Left lung (tissue), 8 donors: ENCODE data around the gene TLE6. TPM values are rescaled to one million over a fixed set of nuclear protein-coding genes. Genes with fewer than 3 reads are reported as not detected.

Source experiments
- polyA plus RNA-seq, 6 donors: library from polyadenylated mRNA; unstranded; fragments of 120-200 nt; gene quantifications; one replicate each; pipeline ENCODE4 v1.2.1, GENCODE V29; 2013; ENCODE audit not compliant: insufficient read length in 6 of 6
- total RNA-seq, 2 donors: library from RNA; stranded (reverse); fragmentation: NEBNext Ultra II Directional; extraction: Animal tissue kit (Norgen Biotek cat#: 25700); gene quantifications; one replicate each; pipeline ENCODE4 v1.2.1, GENCODE V29; 2021
- donor health status: DM: no; HTN: yes; CAD: no.
- donor health status: DM: no; HTN: no; CAD: no.

TLE6 gene
- total and polyA plus RNA-seq, 8 donors, result 3.3 to 16.0 (median 10.5) TPM

Other genes starting within 250 kb of the TLE6 start
- gene SLC39A3, start 237.5 kb upstream of the TLE6 start, total RNA-seq, result 10 to 100 TPM; 28.4 to 33.6 TPM
- 10 to 100 TPM; 18.3 to 25.3 (median 21.2) TPM for gene SLC39A3, start 237.5 kb upstream of the TLE6 start, polyA plus RNA-seq
- gene SGTA, start 194.3 kb upstream of the TLE6 start, total RNA-seq, result 10 to 100 TPM; 39.6 to 46.3 TPM
- gene SGTA, start 194.3 kb upstream of the TLE6 start, polyA plus RNA-seq, result 10 to 100 TPM; 39.2 to 56.9 (median 47.7) TPM
- gene THOP1, start 192.1 kb upstream of the TLE6 start, total RNA-seq, result 10 to 100 TPM; 46.3 to 65.3 TPM
- 10 to 100 TPM; 37.6 to 52.5 (median 43.6) TPM for gene THOP1, start 192.1 kb upstream of the TLE6 start, polyA plus RNA-seq
- 1 to 10 TPM; 2.1 to 4.1 TPM for gene ZNF554, start 157.7 kb upstream of the TLE6 start, total RNA-seq
- 1 to 10 TPM; 7.4 to 9.0 (median 8.5) TPM for gene ZNF554, start 157.7 kb upstream of the TLE6 start, polyA plus RNA-seq
- gene ZNF555, start 136.1 kb upstream of the TLE6 start, total RNA-seq, result 1 to 10 TPM; 6.2 to 6.6 TPM
- gene ZNF555, start 136.1 kb upstream of the TLE6 start, polyA plus RNA-seq, result 10 to 100 TPM in 1 of 6 donors, 1 to 10 TPM in 5; 8.8 to 10.6 (median 9.2) TPM
- gene ZNF556, start 110.2 kb upstream of the TLE6 start, total RNA-seq, result not detected
- gene ZNF556, start 110.2 kb upstream of the TLE6 start, polyA plus RNA-seq, result under 1 TPM; 0.06 to 0.21 (median 0.14) TPM
- 1 to 10 TPM; 5.7 to 6.6 TPM for gene ZNF57, start 76.6 kb upstream of the TLE6 start, total RNA-seq
- 1 to 10 TPM; 6.6 to 7.9 (median 7.4) TPM for gene ZNF57, start 76.6 kb upstream of the TLE6 start, polyA plus RNA-seq
- 1 to 10 TPM; 3.4 to 4.1 TPM for gene ZNF77, start 32.6 kb upstream of the TLE6 start, total RNA-seq
- 10 to 100 TPM in 2 of 6 donors, 1 to 10 TPM in 4; 8.8 to 10.3 (median 9.7) TPM for gene ZNF77, start 32.6 kb upstream of the TLE6 start, polyA plus RNA-seq
- 10 to 100 TPM; 35.2 to 70.5 TPM for gene TLE2, start 51.7 kb downstream of the TLE6 start, total RNA-seq
- gene TLE2, start 51.7 kb downstream of the TLE6 start, polyA plus RNA-seq, result 100 to 1,000 TPM; 148 to 244 (median 181) TPM
- 100 to 1,000 TPM; 335 to 409 TPM for gene TLE5, start 84.9 kb downstream of the TLE6 start, total RNA-seq
- 100 to 1,000 TPM; 715 to 954 (median 823) TPM for gene TLE5, start 84.9 kb downstream of the TLE6 start, polyA plus RNA-seq
- gene GNA11, start 116.8 kb downstream of the TLE6 start, total RNA-seq, result 10 to 100 TPM; 57.2 to 59.9 TPM
- gene GNA11, start 116.8 kb downstream of the TLE6 start, polyA plus RNA-seq, result 10 to 100 TPM; 50.9 to 66.3 (median 62.1) TPM
- gene GNA15, start 158.5 kb downstream of the TLE6 start, total RNA-seq, result 10 to 100 TPM; 17.6 to 35.9 TPM
- gene GNA15, start 158.5 kb downstream of the TLE6 start, polyA plus RNA-seq, result 1 to 10 TPM; 1.8 to 3.4 (median 2.4) TPM
- gene S1PR4, start 201.2 kb downstream of the TLE6 start, total RNA-seq, result 10 to 100 TPM in 1 of 2 donors, 1 to 10 TPM in 1; 9.3 to 20.8 TPM
- gene S1PR4, start 201.2 kb downstream of the TLE6 start, polyA plus RNA-seq, result 1 to 10 TPM; 1.2 to 2.6 (median 1.8) TPM
- gene NCLN, start 208.4 kb downstream of the TLE6 start, total RNA-seq, result 100 to 1,000 TPM in 1 of 2 donors, 10 to 100 TPM in 1; 67.7 to 121 TPM
- 10 to 100 TPM; 29.1 to 45.8 (median 36.8) TPM for gene NCLN, start 208.4 kb downstream of the TLE6 start, polyA plus RNA-seq
- under 1 TPM in 1 of 2 donors, not detected in 1; 0.38 TPM for gene CELF5, start 247.1 kb downstream of the TLE6 start, total RNA-seq
- 1 to 10 TPM; 1.0 to 3.9 (median 2.5) TPM for gene CELF5, start 247.1 kb downstream of the TLE6 start, polyA plus RNA-seq